HEK293 (cell line): ENCODE data around the gene RCOR3.
"Not testable (repeated sequence)": the region's sequence is repeated elsewhere in the genome, so short reads cannot be mapped to it uniquely, and the experiment has no call there.

ENCODE experiments used
- CTCF ChIP-seq: fragments of 450-650 bp; formaldehyde crosslinking; IDR thresholded peaks from 2 replicates; pipeline ENCODE4 v1.5.1; 2016; ENCODE audit warnings: missing biosample characterization, missing genetic modification characterization
- ELK4 ChIP-seq: IDR thresholded peaks from 2 replicates; pipeline ENCODE4 v1.6.1; 2011; ENCODE audit warnings: mild to moderate bottlenecking, low read depth, low read length, borderline replicate concordance
- ZBTB8A ChIP-seq: fragments of 450-650 bp; formaldehyde crosslinking; IDR thresholded peaks from 2 replicates; pipeline ENCODE4 v1.5.1; 2016; ENCODE audit warnings: missing biosample characterization, missing genetic modification characterization
- ZNF24 ChIP-seq: fragments of 450-650 bp; formaldehyde crosslinking; IDR thresholded peaks from 2 replicates; pipeline ENCODE4 v1.5.1; 2016; ENCODE audit warnings: missing biosample characterization, missing genetic modification characterization
- ZNF561 ChIP-seq: fragments of 450-650 bp; IDR thresholded peaks from 2 replicates; pipeline ENCODE4 v1.5.1; 2018; ENCODE audit warnings: missing biosample characterization, missing genetic modification characterization, borderline replicate concordance

- not testable (repeated sequence) for TF ChIP-seq ZNF561 (tag by site-specific recombination); CTCF (tag by site-specific recombination); ELK4; ZBTB8A (tag by site-specific recombination); ZNF24 (tag by site-specific recombination)
Measured at GRCh38 chr1:211228573-211229364, 30.4 kb upstream of the RCOR3 start.
